Mucosa of rectum (tissue), 2 donors: ENCODE results near the gene DNAH8.
A peak's percentile ranks its signal among the peaks of the same experiment; 100 is the strongest.

Source experiments
- H3K27ac ChIP-seq, 2 donors: one replicate each; pipeline ENCODE4 v1.7.0; 2013; ENCODE audit warnings: inconsistent platforms in 2 of 2, low read depth in 2 of 2, low read length in 2 of 2
- H3K27me3 ChIP-seq, 2 donors: one replicate each; pipeline ENCODE4 v1.7.0; 2013; ENCODE audit warnings: low read length in 2 of 2; ENCODE audit not compliant: control insufficient read depth in 2 of 2, insufficient read depth in 2 of 2
- H3K36me3 ChIP-seq, 2 donors: one replicate each; pipeline ENCODE4 v1.7.0; 2013; ENCODE audit warnings: low read length in 2 of 2; ENCODE audit not compliant: control insufficient read depth in 2 of 2, insufficient read depth in 2 of 2
- H3K4me1 ChIP-seq, 2 donors: one replicate each; pipeline ENCODE4 v1.7.0; 2013; ENCODE audit warnings: low read length in 2 of 2, mild to moderate bottlenecking in 1 of 2; ENCODE audit not compliant: control insufficient read depth in 2 of 2, insufficient read depth in 2 of 2
- H3K4me3 ChIP-seq, 2 donors: one replicate each; pipeline ENCODE4 v1.7.0; 2013; ENCODE audit warnings: low read length in 2 of 2
- H3K9ac ChIP-seq, 2 donors: one replicate each; pipeline ENCODE4 v1.7.0; 2013; ENCODE audit warnings: low read length in 2 of 2, low read depth in 1 of 2, mild to moderate bottlenecking in 1 of 2
- H3K9me3 ChIP-seq, 2 donors: one replicate each; pipeline ENCODE4 v1.7.0; 2013; ENCODE audit warnings: low read length in 2 of 2; ENCODE audit not compliant: control insufficient read depth in 2 of 2
- donor health status: healthy.
- donor health status: Normal muscosa, but diverticular disease.

The DNAH8 gene

DNA sequence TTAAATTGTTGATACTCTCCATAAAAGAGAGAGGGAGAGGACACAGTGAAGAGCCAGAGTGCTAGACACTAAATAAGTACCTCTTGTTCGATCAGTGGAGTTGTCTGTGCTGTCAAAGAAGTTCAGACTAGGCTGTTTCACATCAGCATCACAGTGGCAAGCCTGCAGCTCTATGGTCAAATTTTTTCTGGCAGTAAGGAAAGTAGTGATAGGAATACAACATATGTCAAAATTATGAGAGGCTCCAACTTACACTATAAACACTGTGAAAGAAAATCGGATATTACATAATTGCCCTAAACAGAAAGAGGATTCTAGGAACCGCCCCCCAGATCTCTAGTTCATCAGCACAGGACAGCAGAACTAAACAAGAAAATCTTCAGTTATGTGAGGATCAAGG lies 23.1 kb downstream of the DNAH8 start:
- H3K36me3 ChIP-seq: no peaks in the 10 kb centered on the region
- H3K9ac ChIP-seq: no peak overlapping the region
- H3K4me1 ChIP-seq: no peaks in the 10 kb centered on the region

DNA sequence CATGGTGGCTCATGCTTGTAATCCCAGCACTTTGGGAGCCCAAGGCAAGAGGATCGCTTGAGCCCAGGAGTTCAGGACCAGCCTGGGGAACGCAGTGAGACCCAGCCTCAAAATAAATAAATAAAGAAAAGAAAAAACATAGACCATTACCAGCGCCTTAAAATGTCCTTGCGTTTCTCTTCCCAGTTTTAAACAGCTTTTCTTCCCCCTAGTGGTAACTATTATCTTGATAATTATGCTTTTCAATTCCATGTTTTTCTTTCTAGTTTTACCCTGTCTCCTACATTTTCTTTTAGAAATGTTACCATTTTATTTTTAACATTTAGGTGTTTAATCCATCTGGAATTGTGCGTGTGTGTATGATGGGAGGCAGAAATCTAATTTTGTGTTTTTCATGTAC lies 24.4 kb downstream of the DNAH8 start:
- Histone ChIP-seq H3K9me3 (no peaks in the 10 kb centered on the region), H3K27ac (no peak overlapping the region), H3K9ac (peak overlapping the region in 1 of 2 donors; percentile 24), H3K27me3 (peaks cover 0 to 2% of the 10 kb centered on the region in 2 donors), H3K4me3 (no peak overlapping the region), H3K36me3 (no peaks in the 10 kb centered on the region), H3K4me1 (no peaks in the 10 kb centered on the region)

More for the DNA sequence above, 23.1 kb downstream of the DNAH8 start:
- no peaks in the 10 kb centered on the region for H3K27me3 ChIP-seq
- H3K4me3 ChIP-seq: no peak overlapping the region
- no peaks in the 10 kb centered on the region for H3K9me3 ChIP-seq
- no peak overlapping the region for H3K27ac ChIP-seq

DNA sequence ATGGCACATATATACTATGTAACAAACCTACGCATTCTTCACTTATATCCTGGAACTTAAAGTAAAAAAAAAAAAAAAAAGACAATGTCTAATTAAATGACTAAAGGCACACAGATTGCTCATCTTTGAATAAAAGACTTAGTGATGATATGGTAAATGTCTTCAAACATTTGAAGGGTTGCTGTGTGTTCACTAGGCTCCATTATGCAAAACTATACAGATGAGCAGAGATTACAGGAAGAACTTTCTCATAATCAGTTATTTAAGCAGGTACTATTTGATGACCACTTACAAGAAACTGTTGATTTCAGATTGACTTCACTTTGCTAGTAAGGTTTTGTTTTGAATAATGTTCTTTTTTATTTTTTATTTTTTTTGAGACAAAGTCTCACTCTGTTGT lies 34.4 kb downstream of the DNAH8 start:
- Histone ChIP-seq H3K36me3 (no peaks in the 10 kb centered on the region), H3K4me1 (no peaks in the 10 kb centered on the region), H3K27me3 (no peaks in the 10 kb centered on the region), H3K9ac (no peak overlapping the region), H3K9me3 (no peaks in the 10 kb centered on the region), H3K4me3 (no peak overlapping the region), H3K27ac (no peak overlapping the region)

DNA sequence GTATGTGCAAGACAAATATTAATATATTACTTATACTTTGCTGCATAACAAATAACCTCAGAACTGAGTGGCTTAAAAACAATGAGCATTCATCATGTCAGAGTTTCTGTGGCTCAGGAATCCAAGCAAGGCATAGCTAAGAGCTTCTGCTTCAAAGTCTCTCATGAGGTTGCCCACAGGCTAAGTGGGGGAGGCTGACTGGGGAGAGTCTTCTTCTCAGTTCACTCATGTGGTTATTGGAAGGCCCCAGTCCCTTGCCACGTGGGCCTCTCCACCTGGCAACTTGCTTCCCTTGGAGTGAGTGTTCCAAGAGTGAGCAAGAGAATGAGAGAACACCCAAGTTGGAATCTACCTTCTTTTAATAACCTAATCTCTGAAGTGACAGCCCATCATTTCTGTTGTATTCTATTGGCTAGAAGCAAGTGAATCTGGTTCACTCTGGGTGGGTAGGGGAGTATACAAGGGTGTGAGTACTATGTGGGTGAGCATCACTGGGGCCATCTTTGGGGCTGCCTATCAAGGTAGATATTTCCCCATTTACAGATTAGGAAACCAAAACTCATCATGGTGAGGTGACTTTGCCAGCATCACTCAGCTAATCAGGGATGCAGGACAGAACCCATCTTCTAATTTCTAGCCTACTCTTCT lies 36.0 kb downstream of the DNAH8 start:
- H3K27ac ChIP-seq: no peak overlapping the region
- H3K36me3 ChIP-seq: no peaks in the 10 kb centered on the region
- H3K27me3 ChIP-seq: no peaks in the 10 kb centered on the region
- no peak overlapping the region for H3K4me3 ChIP-seq
- H3K9ac ChIP-seq: no peak overlapping the region
- no peaks in the 10 kb centered on the region for H3K9me3 ChIP-seq
- H3K4me1 ChIP-seq: no peaks in the 10 kb centered on the region

DNA sequence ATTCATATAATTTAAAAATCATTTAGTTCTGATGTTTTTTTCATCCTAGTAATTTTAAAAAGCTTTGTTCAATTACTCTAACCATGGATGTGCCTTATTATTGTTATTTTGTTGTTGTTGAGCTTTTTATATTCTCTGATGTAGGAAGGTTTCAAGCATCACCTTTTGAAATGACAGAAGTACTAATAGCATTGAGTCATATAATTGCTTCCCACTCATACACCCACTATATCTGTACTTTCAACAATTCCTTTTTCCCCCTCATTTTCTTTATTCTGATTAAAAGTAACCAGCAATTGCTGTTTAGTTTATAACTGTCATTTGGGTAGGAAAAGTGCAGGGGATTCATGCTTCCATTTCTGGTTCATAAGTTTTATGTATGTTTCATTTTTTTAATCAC lies 38.6 kb downstream of the DNAH8 start:
- Histone ChIP-seq H3K9ac (no peak overlapping the region), H3K4me3 (no peak overlapping the region), H3K27me3 (no peaks in the 10 kb centered on the region), H3K36me3 (no peaks in the 10 kb centered on the region), H3K27ac (no peak overlapping the region), H3K4me1 (no peaks in the 10 kb centered on the region), H3K9me3 (no peaks in the 10 kb centered on the region)

DNA sequence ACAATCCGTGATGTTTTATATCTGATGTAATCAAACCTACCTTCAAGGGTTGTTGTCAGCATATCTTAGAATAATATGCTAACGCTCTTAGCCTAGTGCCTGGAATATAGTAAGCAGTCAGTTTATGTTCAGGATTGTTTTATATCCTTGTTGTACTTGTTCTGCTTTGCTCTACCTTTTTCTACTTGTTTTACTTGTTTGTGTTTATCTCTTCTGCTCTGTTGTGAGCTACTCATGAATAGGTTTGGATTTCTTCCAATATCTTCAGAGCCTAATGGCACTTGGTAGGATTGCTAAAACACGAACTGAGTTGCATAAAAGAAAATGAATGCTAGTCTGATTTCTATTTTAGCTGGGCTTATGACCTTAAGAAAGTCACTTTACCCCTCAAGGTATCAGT lies 40.1 kb downstream of the DNAH8 start:
- Histone ChIP-seq H3K36me3 (no peaks in the 10 kb centered on the region), H3K9ac (no peak overlapping the region), H3K4me1 (no peaks in the 10 kb centered on the region), H3K4me3 (no peak overlapping the region), H3K27me3 (no peaks in the 10 kb centered on the region), H3K27ac (no peak overlapping the region), H3K9me3 (no peaks in the 10 kb centered on the region)

DNA sequence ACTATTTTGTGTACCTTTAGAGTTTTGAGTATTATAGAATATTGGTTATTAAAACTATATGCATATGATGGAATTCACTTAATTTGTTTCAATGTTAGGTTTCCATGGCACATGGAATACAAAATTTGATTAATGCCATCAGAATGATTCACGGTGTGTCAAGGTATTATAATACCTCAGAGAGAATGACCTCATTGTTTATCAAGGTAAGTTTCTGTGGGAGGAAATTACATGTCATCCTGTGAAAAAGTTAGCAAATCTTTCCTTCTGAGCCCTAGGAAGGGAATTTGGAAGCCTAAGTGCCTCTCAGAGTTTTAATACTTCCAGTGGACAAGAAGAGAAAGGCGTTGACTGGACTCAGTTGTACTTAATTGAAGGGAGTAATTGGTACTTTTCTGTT lies 40.8 kb downstream of the DNAH8 start:
- Histone ChIP-seq H3K4me1 (no peaks in the 10 kb centered on the region), H3K27ac (no peak overlapping the region), H3K4me3 (no peak overlapping the region), H3K9me3 (no peaks in the 10 kb centered on the region), H3K36me3 (no peaks in the 10 kb centered on the region), H3K27me3 (no peaks in the 10 kb centered on the region), H3K9ac (no peak overlapping the region)

DNA sequence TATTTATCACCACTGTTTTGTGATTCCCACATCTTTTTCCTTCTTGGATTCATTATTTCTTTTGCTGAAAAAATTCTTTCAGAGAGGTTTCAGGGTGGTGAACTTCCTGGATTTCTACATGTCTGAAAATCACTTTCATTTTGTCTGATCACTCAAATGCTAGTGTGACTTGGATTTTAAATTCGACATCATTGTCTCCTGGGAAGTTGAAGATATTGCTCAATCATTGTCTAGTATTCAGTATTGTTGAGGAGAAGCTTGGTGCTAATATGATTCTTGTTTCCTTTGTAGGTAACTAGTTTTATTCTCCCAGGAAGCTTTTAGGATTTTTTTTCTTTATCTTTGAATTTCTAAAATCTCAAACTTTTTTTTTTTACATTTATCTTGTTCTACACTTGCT lies 45.0 kb downstream of the DNAH8 start:
- Histone ChIP-seq H3K36me3 (no peaks in the 10 kb centered on the region), H3K4me3 (no peak overlapping the region), H3K27ac (no peak overlapping the region), H3K27me3 (no peaks in the 10 kb centered on the region), H3K4me1 (no peaks in the 10 kb centered on the region), H3K9me3 (no peaks in the 10 kb centered on the region), H3K9ac (no peak overlapping the region)

DNA sequence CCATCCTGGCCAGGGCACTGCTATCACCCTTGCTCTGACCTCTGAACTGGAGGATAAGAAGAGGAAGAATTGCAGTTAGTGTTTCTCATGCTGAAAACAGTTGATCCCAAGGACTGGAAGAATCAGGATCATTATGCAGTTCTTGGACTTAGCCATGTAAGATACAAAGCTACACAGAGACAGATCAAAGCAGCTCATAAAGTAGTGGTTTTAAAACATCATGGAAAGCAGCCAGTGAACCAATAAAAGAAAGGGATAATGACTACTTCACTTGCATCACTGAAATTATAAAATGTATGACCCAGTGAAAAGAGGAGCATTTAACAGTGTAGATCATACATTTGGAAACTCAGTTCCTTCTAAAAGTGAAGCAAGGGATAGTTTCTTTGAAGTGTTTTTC lies 47.7 kb downstream of the DNAH8 start:
- Histone ChIP-seq H3K27ac (no peak overlapping the region), H3K36me3 (no peaks in the 10 kb centered on the region), H3K4me3 (no peak overlapping the region), H3K9ac (no peak overlapping the region), H3K4me1 (no peaks in the 10 kb centered on the region), H3K27me3 (no peaks in the 10 kb centered on the region), H3K9me3 (no peaks in the 10 kb centered on the region)

DNA sequence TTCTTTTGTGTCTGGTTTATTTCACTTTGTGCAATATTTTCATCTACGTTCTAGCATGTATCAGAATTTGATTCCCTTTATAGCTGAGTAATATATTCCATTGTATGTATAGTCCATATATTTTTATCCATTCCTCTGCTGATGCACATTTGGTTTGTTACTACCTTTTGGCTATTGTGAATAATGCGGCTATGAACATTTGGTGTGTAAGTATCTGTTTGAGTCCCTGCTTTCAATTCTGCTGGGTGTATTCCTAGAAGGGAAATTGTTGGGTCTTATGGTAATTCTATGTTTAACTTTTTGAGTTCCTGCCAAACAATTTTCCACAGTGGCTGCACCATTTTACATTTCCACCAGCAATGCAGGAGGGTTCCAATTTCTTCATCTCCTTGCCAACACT lies 52.4 kb downstream of the DNAH8 start:
- no peak overlapping the region for H3K27ac ChIP-seq
- H3K27me3 ChIP-seq: no peaks in the 10 kb centered on the region
- no peaks in the 10 kb centered on the region for H3K9me3 ChIP-seq

DNA sequence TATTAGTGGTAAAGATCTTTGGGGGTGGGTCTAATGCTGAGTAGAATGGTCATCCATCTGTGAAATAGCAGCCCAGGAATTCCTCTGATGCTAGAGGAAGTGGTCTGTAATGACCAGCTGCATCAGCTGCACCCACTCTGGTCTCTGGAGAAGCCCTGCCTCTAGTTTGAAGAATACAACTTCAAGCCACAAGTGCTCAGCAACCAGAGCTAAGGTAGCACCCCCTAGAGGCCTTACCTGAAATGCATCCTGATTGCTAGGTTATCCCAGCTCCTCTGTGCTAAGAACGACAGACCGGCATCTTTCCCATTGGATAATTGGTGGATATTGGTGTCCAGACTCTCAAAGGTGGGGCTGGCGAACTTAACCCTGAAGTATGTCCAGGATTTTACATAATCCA lies 58.2 kb downstream of the DNAH8 start:
- Histone ChIP-seq H3K36me3 (no peaks in the 10 kb centered on the region), H3K9ac (no peak overlapping the region), H3K27ac (no peak overlapping the region), H3K4me3 (no peak overlapping the region), H3K9me3 (no peaks in the 10 kb centered on the region), H3K27me3 (no peaks in the 10 kb centered on the region), H3K4me1 (no peaks in the 10 kb centered on the region)

More for the DNA sequence above, 52.4 kb downstream of the DNAH8 start:
- H3K4me3 ChIP-seq: no peak overlapping the region
- no peaks in the 10 kb centered on the region for H3K36me3 ChIP-seq
- H3K4me1 ChIP-seq: no peaks in the 10 kb centered on the region
- no peak overlapping the region for H3K9ac ChIP-seq
